HTR-8/SVneo (cell line): ENCODE measurements around the gene PLEKHB1.

Experiments used
- DNase-seq: peaks from one replicate; pipeline ENCODE4 v3.0.0; 2011; ENCODE audit warnings: low spot score, mixed read lengths; ENCODE audit not compliant: insufficient read length
- FAIRE-seq: peaks from 2 replicates; lab custom pipeline; 2011; peaks lifted over from hg19 to GRCh38; lab: Jason Lieb, UNC

The PLEKHB1 gene

GRCh38 chr11:73645972-73646631 lies at the start of gene PLEKHB1:
Gene PLEKHB1, plus strand, starts transcription at chr11:73646581. Its CDS starts 28 bp downstream, at chr11:73646609.
- DNase-seq (no peak), FAIRE-seq (no peak)

- DNase-seq (no peak), FAIRE-seq (peak; percentile 74)
Observed at GRCh38 chr11:73597336-73597955, 48.9 kb upstream of the PLEKHB1 start.

- peak; percentile 95 for FAIRE-seq
- DNase-seq = peak; percentile 98
Observed at GRCh38 chr11:73597956-73598718, 48.2 kb upstream of the PLEKHB1 start, which contains the start of gene FAM168A. Gene FAM168A, minus strand, starts transcription at chr11:73598112. Its CDS starts 129,638 bp downstream, at chr11:73468474.

GRCh38 chr11:73598719-73599379 lies 47.5 kb upstream of the PLEKHB1 start:
- DNase-seq (no peak), FAIRE-seq (no peak)

- no peak for FAIRE-seq
Observed at GRCh38 chr11:73612601-73613140, 33.7 kb upstream of the PLEKHB1 start.

GRCh38 chr11:73614591-73614990 lies 31.8 kb upstream of the PLEKHB1 start:
- FAIRE-seq (no peak), DNase-seq (no peak)

More at GRCh38 chr11:73612601-73613140, 33.7 kb upstream of the PLEKHB1 start:
- DNase-seq = no peak

GRCh38 chr11:73622926-73623593 lies 23.3 kb upstream of the PLEKHB1 start:
- FAIRE-seq (no peak), DNase-seq (no peak)

- no peak for FAIRE-seq
- no peak for DNase-seq
Observed at GRCh38 chr11:73623686-73624085, 22.7 kb upstream of the PLEKHB1 start.

GRCh38 chr11:73625696-73626318 lies 20.6 kb upstream of the PLEKHB1 start:
- DNase-seq (peak; percentile 92), FAIRE-seq (peak; percentile 48)

GRCh38 chr11:73629907-73630306 lies 16.5 kb upstream of the PLEKHB1 start:
- no peak for DNase-seq
- no peak for FAIRE-seq

- no peak for FAIRE-seq
- DNase-seq = no peak
Observed at GRCh38 chr11:73632996-73633395, 13.4 kb upstream of the PLEKHB1 start.

GRCh38 chr11:73633999-73634398 lies 12.4 kb upstream of the PLEKHB1 start:
- FAIRE-seq (no peak), DNase-seq (no peak)

- FAIRE-seq (no peak), DNase-seq (no peak)
Observed at GRCh38 chr11:73635721-73636120, 10.7 kb upstream of the PLEKHB1 start.

- no peak for DNase-seq
- FAIRE-seq = no peak
Observed at GRCh38 chr11:73636249-73636648, 10.1 kb upstream of the PLEKHB1 start.

- no peak for DNase-seq
- no peak for FAIRE-seq
Observed at GRCh38 chr11:73637012-73637411, 9.4 kb upstream of the PLEKHB1 start.

- no peak for DNase-seq
- FAIRE-seq = no peak
Observed at GRCh38 chr11:73640592-73640991, 5.8 kb upstream of the PLEKHB1 start.

GRCh38 chr11:73641668-73642067 lies 4.7 kb upstream of the PLEKHB1 start:
- no peak for FAIRE-seq

GRCh38 chr11:73645121-73645969 lies 1.0 kb upstream of the PLEKHB1 start:
- FAIRE-seq (no peak), DNase-seq (no peak)

More at GRCh38 chr11:73641668-73642067, 4.7 kb upstream of the PLEKHB1 start:
- DNase-seq = no peak
